GM15510 (cell line): ENCODE results near the gene MCM6.

Experiments used
- POLR2A ChIP-seq: IDR thresholded peaks from 3 replicates; pipeline ENCODE4 v1.6.1; 2011; ENCODE audit warnings: borderline replicate concordance; ENCODE audit not compliant: insufficient read length; ENCODE audit errors: extremely low read depth

Gene MCM6

DNA sequence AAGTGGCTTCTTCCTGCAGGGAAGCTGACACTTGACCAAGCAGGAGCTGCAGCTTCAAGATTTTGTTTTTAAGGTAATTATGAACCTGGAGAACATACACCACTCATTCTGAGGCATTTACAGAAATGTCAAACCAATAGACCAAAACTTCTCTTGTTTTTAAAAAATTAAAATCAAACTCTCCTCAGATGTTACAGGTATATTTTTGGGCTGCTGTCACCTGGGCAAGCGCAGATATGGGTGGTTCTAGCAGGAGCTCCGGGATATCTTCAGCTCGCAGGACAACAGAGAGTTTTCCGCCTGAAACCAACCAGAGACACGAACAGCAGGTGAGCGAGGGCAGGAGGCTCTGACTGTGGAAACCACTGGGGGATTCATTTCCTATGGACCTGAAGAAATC is 43.4 kb downstream of the MCM6 start:
- no peak for TF ChIP-seq POLR2A

DNA sequence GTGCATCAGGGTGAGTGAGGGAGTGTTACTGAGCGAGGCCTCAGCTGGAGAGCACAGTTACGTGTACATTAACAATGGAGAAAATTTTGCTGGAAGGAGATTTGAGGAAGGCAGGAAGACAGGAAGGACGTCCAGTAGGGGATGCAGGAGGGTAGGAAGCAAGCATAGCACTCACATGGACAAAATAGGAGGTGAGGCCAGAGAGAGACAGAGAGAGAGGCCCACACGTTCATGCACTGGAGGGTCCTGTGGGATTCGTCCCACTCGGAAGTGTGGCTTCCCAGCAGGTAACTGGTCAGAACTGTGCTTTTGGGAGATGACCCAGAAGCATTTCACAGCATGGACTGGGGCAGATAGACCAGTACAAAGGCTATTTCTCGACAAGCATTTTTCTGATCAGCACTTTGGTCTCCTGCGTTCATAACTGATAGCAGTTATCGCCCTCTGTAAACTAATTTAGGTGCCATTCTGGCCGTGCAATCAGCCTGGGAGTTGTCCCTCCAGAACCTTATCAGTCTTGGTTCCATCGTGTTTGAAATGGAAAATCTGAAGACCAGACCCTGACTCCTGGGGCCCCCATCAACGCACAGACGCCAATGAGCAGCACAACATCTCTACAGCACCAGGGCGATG is 44.9 kb downstream of the MCM6 start:
- no peak for TF ChIP-seq POLR2A

DNA sequence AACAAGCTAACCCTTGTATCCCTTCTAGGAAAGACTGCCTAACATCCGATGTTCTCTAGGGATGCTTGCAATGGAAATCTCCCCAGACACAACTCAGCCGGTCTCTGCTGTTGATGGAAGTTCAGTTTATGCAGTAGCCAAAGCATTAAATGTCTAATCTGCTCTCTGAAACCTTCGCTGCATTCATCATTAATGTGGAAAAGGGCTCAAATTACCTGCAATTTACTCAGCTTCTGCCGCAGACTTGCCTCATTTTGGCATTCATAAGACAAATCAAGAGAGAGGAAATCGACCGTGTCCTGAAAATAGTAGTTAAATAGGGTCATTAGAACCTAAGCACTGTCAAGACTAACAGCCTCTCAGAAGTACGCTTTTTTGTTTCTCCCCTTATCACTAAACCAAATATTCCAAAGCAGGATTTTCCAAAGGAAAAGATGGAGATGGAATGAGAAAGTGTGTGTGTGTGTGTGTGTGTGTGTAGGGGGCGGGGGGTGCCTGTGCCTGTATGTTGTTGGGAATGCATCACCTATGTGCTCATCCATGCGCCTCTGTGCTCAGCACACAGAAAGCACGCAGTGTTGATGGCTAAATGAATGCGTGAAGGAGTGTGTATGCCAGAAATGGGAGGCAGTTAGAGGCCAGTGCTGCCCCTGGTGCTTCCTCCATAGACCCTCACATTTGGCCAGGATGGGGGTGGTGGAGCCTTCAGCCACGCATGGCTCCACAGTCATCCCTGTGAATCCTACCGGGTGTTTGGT is 46.7 kb downstream of the MCM6 start:
- no peak for TF ChIP-seq POLR2A

DNA sequence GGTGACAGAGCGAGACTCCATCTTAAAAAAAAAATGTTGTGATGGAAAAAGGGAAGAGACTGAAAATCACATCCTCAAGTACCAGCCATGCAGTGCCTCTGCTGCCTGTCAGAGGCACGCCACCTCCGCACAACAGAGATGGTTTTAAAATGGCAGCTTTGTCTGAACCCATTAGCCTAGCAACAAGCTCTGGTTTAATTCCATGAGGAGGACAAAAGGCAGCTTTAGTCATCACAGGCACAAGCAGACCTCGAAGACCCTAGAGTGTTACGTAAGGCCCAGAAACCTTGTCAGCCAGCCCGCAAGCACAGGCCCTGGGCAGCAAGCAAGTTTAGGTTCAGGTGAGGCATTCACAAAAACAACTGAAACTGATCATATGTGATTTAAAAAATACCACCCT is 49.7 kb downstream of the MCM6 start:
- TF ChIP-seq POLR2A = no peak

DNA sequence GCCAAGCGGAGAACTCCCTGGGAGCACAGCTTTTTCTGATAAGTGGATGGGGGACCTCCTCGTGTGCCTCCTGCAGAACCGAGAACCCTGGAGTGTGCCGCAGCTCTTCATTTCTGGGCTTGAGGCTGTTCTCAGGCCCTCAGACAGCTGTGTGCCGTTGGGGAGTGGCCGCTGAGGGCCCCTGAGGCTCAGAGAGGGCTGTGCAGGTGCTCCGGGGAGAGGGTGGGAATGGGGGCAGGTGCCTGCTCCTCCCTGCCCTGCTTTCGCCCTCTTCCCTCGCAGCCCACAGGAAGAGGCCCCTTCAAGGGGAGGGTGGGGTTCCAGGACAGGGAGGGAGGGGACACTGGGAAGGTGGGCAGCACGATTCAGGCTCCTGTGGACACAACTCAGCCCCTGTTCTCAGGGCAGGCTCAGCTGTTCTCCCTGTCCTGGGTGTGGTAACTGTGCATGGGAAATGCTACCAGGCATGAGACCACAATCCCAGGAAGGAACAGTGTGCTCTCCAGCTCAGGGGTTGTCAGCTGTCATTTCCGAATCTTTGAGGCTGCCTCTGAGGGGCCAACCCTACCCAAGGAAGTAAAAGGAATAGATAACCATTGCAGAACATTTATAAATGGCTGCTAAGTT is 50.6 kb downstream of the MCM6 start:
- no peak for TF ChIP-seq POLR2A

DNA sequence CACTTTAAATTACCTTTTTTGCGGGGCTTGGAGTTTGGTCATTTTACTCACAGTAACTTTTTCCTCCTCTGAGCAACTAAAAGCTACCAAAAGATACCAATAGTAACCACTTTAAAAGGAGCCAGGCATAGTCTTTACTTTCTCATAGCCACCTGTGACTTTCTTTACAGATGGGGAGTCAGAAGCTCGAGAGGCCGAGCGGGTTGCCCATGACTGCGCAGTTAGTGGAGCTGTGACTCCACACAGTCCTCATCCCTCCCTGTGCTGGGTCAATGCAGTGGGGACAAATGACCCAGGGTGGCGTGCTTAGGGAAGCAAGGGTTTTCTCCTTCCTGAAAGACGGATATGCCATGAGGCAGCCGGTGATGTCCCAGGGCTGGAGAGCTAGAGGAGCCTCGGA is 51.1 kb downstream of the MCM6 start:
- TF ChIP-seq POLR2A = no peak

DNA sequence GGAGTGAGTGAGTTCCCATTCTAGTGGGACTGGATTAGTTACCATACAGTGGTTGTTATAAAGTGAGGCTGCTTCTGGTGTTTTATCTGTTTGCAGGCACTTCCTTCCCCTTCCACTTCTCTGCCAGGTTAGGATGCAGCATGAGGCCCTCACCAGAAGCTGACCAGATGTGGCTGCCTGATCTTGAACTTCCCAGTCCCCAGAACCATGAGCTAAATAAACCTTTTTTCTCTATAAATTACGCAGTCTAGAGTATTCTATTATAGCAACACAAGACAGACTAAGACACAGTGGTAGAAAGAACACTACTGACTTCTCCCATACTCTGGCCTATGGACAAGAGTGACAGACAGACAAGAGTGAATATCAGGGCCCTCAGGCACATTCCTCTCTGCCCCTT is 53.4 kb downstream of the MCM6 start:
- TF ChIP-seq POLR2A = no peak

DNA sequence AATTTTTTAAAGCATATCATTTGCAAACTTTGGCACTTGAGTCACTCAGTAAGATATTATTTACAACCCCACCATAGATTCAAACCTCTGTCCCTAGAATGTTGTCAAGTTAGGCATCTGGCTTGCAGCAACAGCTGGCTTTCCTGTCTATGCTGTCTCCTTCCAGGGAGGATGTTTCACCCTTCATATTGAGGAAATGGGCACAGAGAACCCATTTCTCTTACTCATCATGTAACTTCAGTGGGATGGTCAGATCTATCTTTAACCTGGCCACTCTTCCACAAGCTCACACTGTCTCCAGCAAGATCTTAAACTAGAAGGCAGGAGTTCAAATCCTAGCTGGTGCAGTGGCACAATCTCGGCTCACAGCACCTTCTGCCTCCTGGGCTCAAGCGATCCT is 55.1 kb downstream of the MCM6 start:
- no peak for TF ChIP-seq POLR2A

DNA sequence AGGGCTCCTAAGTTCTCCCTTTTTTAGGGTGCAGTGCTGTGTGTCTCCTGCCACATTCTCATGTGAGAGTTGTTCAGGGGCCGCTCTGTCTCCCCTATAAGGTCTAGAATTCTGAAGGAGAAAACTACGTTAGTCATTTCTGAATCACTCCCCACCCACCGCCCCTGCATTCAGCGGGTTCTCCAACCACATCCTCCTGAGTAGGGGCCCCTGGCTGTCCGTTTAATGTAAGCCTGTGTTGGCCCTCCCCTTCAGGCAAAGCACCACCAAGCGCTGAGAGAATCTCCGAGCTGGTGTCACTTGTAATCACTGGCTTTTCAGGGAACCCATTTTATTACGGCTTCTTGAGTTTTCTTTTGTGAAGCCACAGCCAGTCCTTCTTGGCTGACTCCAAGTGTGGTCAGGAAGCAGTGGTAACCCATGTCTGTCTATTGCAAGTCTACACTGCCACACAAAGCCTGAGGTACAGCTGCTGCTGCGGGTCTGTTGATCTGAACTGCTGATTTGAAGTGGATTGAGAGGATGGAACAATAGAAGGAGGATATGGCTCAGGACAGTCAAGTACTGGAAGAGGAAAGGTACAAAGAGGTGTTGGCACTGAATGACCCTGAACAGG is 56.1 kb downstream of the MCM6 start:
- no peak for TF ChIP-seq POLR2A

DNA sequence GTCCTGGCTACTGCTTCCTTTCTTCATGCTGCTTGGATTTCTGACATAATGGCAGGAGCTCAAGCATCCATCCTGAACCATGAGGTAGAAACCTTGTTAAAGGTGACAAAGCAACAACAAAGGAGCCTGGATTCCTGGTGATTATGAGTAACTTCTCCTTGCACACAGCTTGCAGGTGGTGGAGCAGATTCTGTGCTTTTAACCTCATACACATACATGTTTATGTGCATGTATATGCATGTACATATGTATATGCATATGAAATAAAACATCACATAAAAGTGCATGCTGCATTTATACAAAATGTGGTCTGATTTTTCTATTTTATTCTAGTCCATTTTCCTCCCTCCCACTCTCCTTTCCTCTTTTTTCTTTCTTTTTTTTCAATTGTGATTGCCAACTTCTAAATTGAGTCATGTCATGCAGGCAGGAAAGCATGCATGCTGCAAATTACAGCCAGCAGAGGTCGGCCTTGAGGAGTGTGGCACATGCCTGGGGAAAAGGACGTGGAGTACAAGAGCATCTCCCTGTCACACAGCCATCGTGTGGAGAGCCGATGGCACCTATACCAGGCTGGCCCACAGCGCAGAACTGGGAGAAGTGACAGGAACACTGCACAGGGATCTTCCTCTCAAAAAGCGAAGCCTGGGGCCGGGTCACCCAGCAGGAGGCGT is 57.2 kb downstream of the MCM6 start:
- TF ChIP-seq POLR2A = no peak

DNA sequence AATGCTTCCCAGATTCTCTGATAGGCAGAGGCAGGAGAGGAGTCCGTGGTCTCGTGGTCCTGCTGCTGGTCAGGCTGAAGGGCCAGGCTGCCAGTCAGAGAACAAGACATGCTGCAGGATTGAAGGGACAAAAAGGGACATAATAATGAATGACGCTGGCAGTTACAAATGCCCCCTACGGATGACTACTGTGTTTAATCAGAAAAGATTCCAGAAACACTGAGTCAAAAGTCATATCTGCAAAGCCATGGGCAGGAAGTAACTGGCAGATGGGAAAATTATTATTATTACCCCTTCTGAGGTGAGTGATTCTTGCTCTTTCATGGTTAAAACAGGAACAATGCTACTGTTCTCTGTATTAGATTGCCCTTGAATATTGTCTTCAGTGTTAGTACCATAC is 58.3 kb downstream of the MCM6 start:
- no peak for TF ChIP-seq POLR2A

DNA sequence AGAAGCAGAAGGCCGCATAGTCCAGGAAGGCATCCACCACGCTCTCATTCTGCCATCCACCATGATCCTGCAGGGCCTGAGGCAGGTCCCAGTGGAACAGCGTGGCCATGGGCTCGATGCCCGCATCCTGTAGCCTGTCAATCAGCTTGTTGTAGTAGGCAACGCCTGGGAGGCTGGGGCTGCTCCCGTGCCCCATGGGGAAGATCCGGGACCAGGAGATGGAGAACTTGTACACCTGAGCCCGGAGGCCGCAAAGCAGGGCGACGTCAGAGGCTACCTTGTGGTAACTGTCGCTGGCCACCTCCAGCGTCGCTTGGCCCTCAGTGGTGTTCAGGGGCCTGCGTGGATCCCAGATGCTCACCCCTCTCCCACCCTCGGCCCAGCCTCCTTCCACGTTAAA is 58.8 kb downstream of the MCM6 start:
- TF ChIP-seq POLR2A = no peak

DNA sequence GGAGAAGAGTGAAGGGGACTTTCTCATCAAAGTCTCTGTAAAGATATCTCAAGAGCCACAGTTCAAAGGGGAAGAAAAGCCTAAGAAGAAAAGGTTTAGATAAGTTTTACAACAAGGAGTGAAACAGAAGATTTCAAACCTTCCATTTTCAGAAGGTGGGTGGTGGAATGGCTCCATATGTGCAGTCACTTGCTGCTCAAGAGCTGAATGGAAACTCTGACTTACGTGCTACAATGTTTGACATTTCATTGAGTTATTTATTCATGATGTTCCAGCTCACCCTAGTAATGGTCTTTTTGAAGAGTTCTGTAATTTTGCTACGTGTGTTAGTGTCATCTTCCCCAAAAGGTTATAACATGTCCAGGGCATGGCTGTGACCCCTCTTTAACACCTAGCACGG is 61.0 kb downstream of the MCM6 start:
- TF ChIP-seq POLR2A = no peak

DNA sequence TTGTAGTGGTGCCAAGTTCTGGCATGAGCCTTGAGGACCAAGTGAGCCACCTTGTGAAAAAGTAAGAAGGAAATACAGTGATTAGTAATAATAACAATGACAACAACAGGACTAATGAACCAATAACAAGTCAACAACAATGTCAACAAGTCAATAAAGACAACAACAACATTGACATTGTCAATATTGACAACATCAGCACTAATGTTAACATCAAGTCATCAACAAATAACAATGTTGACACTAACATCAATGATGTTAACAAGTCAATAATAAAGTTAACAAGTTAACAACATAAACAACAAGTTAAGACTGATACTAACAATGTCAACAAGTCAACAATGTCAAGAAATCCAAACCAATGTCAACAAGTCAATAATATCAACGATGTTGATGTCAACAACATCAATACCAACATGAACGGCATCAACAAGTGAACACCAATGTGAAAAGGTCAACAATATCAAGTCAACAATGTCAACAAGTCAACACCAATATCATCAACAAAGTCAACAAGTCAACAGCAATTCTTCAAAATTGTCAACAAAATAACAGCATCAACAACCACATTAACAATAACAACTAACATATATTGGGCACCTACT is 63.2 kb downstream of the MCM6 start:
- no peak for TF ChIP-seq POLR2A

DNA sequence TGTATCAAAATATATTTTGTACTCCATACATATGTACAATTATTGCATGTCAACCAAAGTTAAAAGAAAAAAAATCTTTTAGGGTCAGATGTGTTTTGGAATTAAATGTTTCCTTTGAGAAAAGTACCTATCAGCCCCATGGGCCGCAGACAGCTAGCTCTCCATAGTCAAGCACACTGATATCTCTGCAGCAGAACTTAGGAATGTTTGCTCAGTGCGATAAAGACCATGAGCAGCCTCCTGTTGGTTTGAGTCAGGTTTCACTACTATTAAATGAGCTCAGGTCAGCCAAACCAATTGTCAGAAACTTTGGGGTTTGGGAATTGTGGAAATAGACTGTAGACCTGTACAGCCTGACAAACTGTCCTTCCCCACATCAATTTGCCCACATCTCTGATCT is 73.0 kb downstream of the MCM6 start:
- TF ChIP-seq POLR2A = no peak
